HepG2 (cell line): ENCODE data around the gene ATG9A. TPM values are rescaled to one million over a fixed set of nuclear protein-coding genes. Genes with fewer than 3 reads are reported as not detected.
A peak's percentile ranks its signal among the peaks of the same experiment; 100 is the strongest.

Experiments used
- AHR ChIP-seq: IDR thresholded peaks from 2 replicates; pipeline ENCODE4 v1.6.1; 2018; ENCODE audit warnings: missing genetic modification reagents, missing compliant biosample characterization
- ATF1 ChIP-seq: IDR thresholded peaks from 2 replicates; pipeline ENCODE4 v1.6.1; 2016; ENCODE audit warnings: mild to moderate bottlenecking, control low read depth
- ATF7 ChIP-seq, 2 experiments: fragments of 450-650 bp in 1 of 2; sonication (generic) in 1 of 2; formaldehyde crosslinking in 1 of 2; IDR thresholded peaks; 2 replicates each; pipeline versions ENCODE4 v1.4.0 to v1.6.1; 2016 to 2020; ENCODE audit warnings: antibody characterized with exemption in 1 of 2, mild to moderate bottlenecking in 1 of 2, missing genetic modification reagents in 1 of 2
- BRF2 ChIP-seq: sonication (generic); formaldehyde crosslinking; IDR thresholded peaks from 2 replicates; pipeline ENCODE4 v1.8.1; 2022; ENCODE audit warnings: mild to moderate bottlenecking, missing genetic modification reagents
- ESRRA ChIP-seq: sonication (generic); formaldehyde crosslinking; IDR thresholded peaks from 2 replicates; pipeline ENCODE4 v1.5.1; 2020; ENCODE audit warnings: mild to moderate bottlenecking, low read depth, missing genetic modification reagents
- GATAD1 ChIP-seq: IDR thresholded peaks from 2 replicates; pipeline ENCODE4 v1.6.1; 2016; ENCODE audit warnings: missing genetic modification reagents, missing compliant biosample characterization
- HHEX ChIP-seq: IDR thresholded peaks from 2 replicates; pipeline ENCODE4 v1.6.1; 2016; ENCODE audit warnings: control low read depth
- HMG20B ChIP-seq: conservative IDR thresholded peaks from 2 replicates; pipeline ENCODE4 v1.6.1; 2016; ENCODE audit warnings: missing genetic modification reagents, missing compliant biosample characterization
- KAT8 ChIP-seq: IDR thresholded peaks from 2 replicates; pipeline ENCODE4 v1.6.1; 2016; ENCODE audit warnings: missing genetic modification reagents, missing compliant biosample characterization
- KDM2A ChIP-seq: sonication (generic); formaldehyde crosslinking; IDR thresholded peaks from 2 replicates; pipeline ENCODE4 v1.4.0; 2020; ENCODE audit warnings: low read depth, missing genetic modification reagents, borderline replicate concordance
- NFIB ChIP-seq: sonication (generic); formaldehyde crosslinking; IDR thresholded peaks from 2 replicates; pipeline ENCODE4 v1.9.0; 2021; ENCODE audit warnings: missing genetic modification reagents, mild to moderate bottlenecking, borderline replicate concordance
- NONO ChIP-seq, 2 experiments: fragments of 450-650 bp in 1 of 2; sonication (generic) in 1 of 2; formaldehyde crosslinking in 1 of 2; IDR thresholded peaks in 1 of 2; conservative IDR thresholded peaks in 1 of 2; 2 replicates each; pipeline versions ENCODE4 v1.6.1 to v1.8.0; 2017 to 2022; ENCODE audit warnings: mild to moderate bottlenecking in 1 of 2, missing genetic modification reagents in 1 of 2, moderate library complexity in 1 of 2
- NPAS2 ChIP-seq: sonication (generic); formaldehyde crosslinking; IDR thresholded peaks from 2 replicates; pipeline ENCODE4 v1.8.0; 2022; ENCODE audit warnings: mild to moderate bottlenecking, missing genetic modification reagents, borderline replicate concordance
- SATB2 ChIP-seq: sonication (generic); formaldehyde crosslinking; IDR thresholded peaks from 2 replicates; pipeline ENCODE4 v1.5.0; 2020; ENCODE audit warnings: missing genetic modification reagents
- TCF7L2 ChIP-seq: IDR thresholded peaks from 2 replicates; pipeline ENCODE4 v1.6.1; 2011; ENCODE audit warnings: mild to moderate bottlenecking, low read depth, low read length, moderate library complexity
- TEAD2 ChIP-seq: sonication (generic); formaldehyde crosslinking; IDR thresholded peaks from 2 replicates; pipeline ENCODE4 v1.9.0; 2021; ENCODE audit warnings: missing genetic modification reagents
- TEF ChIP-seq: sonication (generic); formaldehyde crosslinking; IDR thresholded peaks from 2 replicates; pipeline ENCODE4 v1.5.0; 2020; ENCODE audit warnings: missing genetic modification reagents
- TFDP2 ChIP-seq: sonication (generic); formaldehyde crosslinking; IDR thresholded peaks from 2 replicates; pipeline ENCODE4 v1.4.0; 2020; ENCODE audit warnings: missing genetic modification reagents
- ZNF263 ChIP-seq: sonication (generic); formaldehyde crosslinking; IDR thresholded peaks from 2 replicates; pipeline ENCODE4 v1.4.0; 2020; ENCODE audit warnings: missing genetic modification reagents
- ZNF296 ChIP-seq: sonication (generic); formaldehyde crosslinking; conservative IDR thresholded peaks from 2 replicates; pipeline ENCODE4 v1.5.0; 2020; ENCODE audit warnings: mild to moderate bottlenecking, missing genetic modification reagents
- ZNF3 ChIP-seq: IDR thresholded peaks from 2 replicates; pipeline ENCODE4 v1.7.0; 2017; ENCODE audit warnings: inconsistent platforms
- ZNF550 ChIP-seq: sonication (generic); formaldehyde crosslinking; IDR thresholded peaks from 2 replicates; pipeline ENCODE4 v1.4.0; 2020; ENCODE audit warnings: mild to moderate bottlenecking, missing genetic modification reagents, borderline replicate concordance
- ZNF704 ChIP-seq: sonication (generic); formaldehyde crosslinking; IDR thresholded peaks from 2 replicates; pipeline ENCODE4 v1.8.1; 2023; ENCODE audit warnings: mild to moderate bottlenecking, inconsistent platforms, moderate library complexity, missing genetic modification reagents, borderline replicate concordance
- ZSCAN9 ChIP-seq: IDR thresholded peaks from 2 replicates; pipeline ENCODE4 v1.6.1; 2016; ENCODE audit warnings: borderline replicate concordance
- polyA plus RNA-seq, 8 experiments: library from polyadenylated mRNA; depleted of rRNA in 3 of 8; stranded (reverse) in 7 of 8; unstranded in 1 of 8; fragments of >200 nt; fragmentation: Illumina TruSeq in 4 of 8; extraction: Trizol in 4 of 8; gene quantifications; 2 replicates each; pipeline versions ENCODE4 v1.2.1 to v1.2.3, GENCODE V29; 2011 to 2016; ENCODE audit warnings: low read depth in 4 of 8, missing spikeins in 1 of 8, mixed read lengths in 1 of 8; ENCODE audit not compliant: insufficient read depth in 1 of 8
- total RNA-seq, 5 experiments: library from RNA; depleted of rRNA; stranded (reverse); fragments of >200 nt; fragmentation: Illumina TruSeq; extraction: Trizol; gene quantifications; 2 replicates each; pipeline ENCODE4 v1.2.3, GENCODE V29; 2016; ENCODE audit warnings: low read depth in 1 of 5
- TF ChIP-seq, protein P1 (sequence below): sonication (generic); formaldehyde crosslinking; IDR thresholded peaks from 2 replicates; pipeline ENCODE4 v1.4.0; 2020; ENCODE audit warnings: mild to moderate bottlenecking, missing genetic modification reagents

The ATG9A gene
- total and polyA plus RNA-seq, 2 of the 13 experiments (the other 11 are each of a cell fraction or from before 2014, with no cell fraction given), result 35.0 to 131 TPM

GRCh38 chr2:219207884-219208740 lies 21.3 kb downstream of the ATG9A start (continued):
- TF ChIP-seq GATAD1 (CRISPR knock-in tag) (peak; percentile 56; the same call in 1 of the 2 replicates), NONO (IDR thresholded peaks at IDR 0.05) (no peak), NONO (CRISPR knock-in tag; conservative IDR thresholded peaks at IDR 0.05) (peak; percentile 95), ZNF550 (CRISPR knock-in tag) (no peak), BRF2 (CRISPR knock-in tag) (0 out of 2 replicates have a peak, but pooled peaks have one; percentile 22), HHEX (CRISPR knock-in tag) (0 out of 2 replicates have a peak, but pooled peaks have one; percentile 58), TFDP2 (CRISPR knock-in tag) (peak; percentile 33; the same call in 1 of the 2 replicates), TEAD2 (CRISPR knock-in tag) (no peak), ATF7 (IDR thresholded peaks at IDR 0.05) (no peak), ATF7 (CRISPR knock-in tag; IDR thresholded peaks at IDR 0.05) (no peak), AHR (CRISPR knock-in tag) (no peak), ZNF263 (no peak), ZSCAN9 (CRISPR knock-in tag) (peak; percentile 62; the same call in 1 of the 2 replicates), HMG20B (peak; percentile 78), KAT8 (CRISPR knock-in tag) (peak; percentile 78), SATB2 (CRISPR knock-in tag) (no peak), ESRRA (CRISPR knock-in tag) (peak; percentile 85), TCF7L2 (no peak), NFIB (no peak), ATF1 (CRISPR knock-in tag) (no peak), NPAS2 (CRISPR knock-in tag) (no peak), KDM2A (CRISPR knock-in tag) (peak; percentile 60; the same call in 1 of the 2 replicates), ZNF296 (CRISPR knock-in tag) (peak; percentile 93), ZNF704 (CRISPR knock-in tag) (no peak), TEF (no peak), ZNF3 (CRISPR knock-in tag) (no peak)
- TF ChIP-seq, protein P1, sequence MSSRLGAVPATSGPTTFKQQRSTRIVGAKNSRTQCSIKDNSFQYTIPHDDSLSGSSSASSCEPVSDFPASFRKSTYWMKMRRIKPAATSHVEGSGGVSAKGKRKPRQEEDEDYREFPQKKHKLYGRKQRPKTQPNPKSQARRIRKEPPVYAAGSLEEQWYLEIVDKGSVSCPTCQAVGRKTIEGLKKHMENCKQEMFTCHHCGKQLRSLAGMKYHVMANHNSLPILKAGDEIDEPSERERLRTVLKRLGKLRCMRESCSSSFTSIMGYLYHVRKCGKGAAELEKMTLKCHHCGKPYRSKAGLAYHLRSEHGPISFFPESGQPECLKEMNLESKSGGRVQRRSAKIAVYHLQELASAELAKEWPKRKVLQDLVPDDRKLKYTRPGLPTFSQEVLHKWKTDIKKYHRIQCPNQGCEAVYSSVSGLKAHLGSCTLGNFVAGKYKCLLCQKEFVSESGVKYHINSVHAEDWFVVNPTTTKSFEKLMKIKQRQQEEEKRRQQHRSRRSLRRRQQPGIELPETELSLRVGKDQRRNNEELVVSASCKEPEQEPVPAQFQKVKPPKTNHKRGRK (CRISPR knock-in tag), result no peak
